HPDE6-E6E7 (cell line): ENCODE data around the gene IL15.
A peak's percentile ranks its signal among the peaks of the same experiment; 100 is the strongest.
"Not testable (repeated sequence)": the region's sequence is repeated elsewhere in the genome, so short reads cannot be mapped to it uniquely, and the experiment has no call there.

Experiments
- DNase-seq: peaks from one replicate; pipeline ENCODE4 v3.0.0; 2011; ENCODE audit warnings: missing footprints; ENCODE audit errors: extremely low spot score

Gene IL15

DNA sequence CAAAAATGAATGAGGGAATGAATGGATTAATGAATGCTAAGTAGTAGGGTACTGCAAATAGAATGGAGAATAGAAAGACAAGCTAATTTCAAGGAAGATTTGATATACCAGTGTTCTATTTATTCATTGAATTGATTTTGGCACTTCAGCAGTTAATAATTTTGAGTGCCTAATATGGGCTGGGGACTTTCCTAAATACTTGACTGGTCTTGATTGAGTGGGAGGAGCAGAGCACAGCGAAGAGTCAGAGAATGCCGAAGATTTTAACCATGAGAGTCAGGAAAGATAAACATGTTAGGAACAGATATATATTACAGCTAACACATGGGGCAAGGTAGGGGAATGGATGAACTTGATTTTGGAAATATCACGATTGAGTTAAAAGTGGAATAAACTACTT, 10.6 kb downstream of the IL15 start:
- no peak for DNase-seq

DNA sequence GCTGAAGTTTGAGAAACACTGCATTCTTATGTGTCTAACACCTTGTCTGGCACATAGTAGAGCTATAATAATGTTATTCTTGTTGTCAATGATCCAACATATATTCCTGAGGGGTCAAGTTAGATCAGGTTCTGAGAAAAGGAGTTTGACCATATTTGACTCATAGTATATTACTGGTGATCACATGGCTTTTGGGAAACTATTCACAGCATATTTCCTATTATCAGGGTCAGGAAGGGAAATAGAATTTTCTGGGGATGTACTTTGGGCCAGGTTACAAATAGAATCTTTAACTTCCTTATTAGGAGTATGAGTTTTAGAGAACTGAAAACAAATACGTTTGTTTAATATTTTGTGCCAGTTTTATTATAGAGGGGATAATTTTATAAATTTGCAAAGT, 11.6 kb downstream of the IL15 start:
- DNase-seq = no peak

DNA sequence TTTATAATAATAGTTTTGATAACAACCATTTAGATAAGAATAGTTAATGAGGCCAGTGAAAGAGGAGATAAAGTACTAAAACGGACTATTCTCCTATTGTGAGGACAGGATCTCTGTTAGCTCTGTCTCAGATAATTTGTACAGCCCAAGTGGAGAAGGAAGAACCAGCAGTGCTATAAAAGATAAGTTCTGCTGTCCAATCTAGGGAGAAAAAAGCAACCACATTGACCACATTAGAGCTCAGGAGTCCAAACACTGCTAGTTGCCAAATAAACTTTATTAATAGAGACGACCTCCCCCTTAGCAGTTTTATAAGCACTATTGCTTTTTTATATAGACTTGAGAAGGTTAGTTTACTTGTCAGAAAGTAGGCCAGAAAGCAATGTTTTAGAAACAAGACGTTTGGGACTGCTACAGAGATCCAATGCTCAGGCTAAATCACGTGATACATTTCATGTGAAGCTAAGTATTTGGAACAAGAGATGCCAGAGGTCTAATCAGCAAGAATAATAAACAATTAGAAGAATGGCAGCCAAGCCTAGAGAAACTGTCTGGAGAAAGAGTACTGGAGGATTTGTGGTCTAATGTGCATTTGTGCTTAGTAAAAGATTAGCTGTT, 15.9 kb downstream of the IL15 start:
- DNase-seq = no peak

GRCh38 chr4:141654098-141654497, 17.7 kb downstream of the IL15 start:
- DNase-seq = no peak

DNA sequence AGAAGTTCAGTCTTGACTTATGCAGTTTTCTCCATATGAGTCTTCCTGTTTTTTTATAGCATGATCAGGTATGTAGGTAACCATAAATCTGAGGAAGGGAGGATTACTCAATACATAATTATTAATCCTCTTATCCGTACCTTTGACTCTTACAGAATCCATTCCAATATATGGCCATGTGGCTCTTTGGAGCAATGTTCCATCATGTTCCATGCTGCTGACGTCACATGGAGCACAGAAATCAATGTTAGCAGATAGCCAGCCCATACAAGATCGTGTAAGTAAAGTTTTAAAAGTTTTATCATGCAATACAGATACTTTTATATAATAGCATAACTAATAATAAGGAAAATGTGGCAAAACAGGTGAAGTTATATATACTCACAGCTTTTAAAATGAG, 19.6 kb downstream of the IL15 start:
- DNase-seq = no peak

GRCh38 chr4:141657550-141658250, 21.3 kb downstream of the IL15 start:
- no peak for DNase-seq

DNA sequence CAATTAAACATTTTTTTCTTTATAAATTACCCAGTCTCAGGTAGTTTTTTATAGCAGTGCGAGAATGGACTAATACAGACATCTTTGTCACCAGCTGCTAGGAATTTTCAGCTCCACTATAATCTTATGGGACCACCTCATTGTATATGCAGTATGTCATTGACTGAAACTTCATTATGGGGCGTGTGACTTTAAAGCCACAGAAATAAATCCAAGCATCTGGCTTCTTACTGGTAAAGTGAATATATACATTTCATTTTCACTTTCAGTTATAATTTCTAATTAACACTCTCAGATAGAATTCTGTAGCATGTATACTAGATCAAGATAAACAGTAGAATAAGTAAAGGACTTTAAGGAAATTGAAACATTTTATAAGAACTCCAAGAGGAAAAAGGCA, 21.9 kb downstream of the IL15 start:
- no peak for DNase-seq

GRCh38 chr4:141659539-141659938, 23.2 kb downstream of the IL15 start:
- no peak for DNase-seq

DNA sequence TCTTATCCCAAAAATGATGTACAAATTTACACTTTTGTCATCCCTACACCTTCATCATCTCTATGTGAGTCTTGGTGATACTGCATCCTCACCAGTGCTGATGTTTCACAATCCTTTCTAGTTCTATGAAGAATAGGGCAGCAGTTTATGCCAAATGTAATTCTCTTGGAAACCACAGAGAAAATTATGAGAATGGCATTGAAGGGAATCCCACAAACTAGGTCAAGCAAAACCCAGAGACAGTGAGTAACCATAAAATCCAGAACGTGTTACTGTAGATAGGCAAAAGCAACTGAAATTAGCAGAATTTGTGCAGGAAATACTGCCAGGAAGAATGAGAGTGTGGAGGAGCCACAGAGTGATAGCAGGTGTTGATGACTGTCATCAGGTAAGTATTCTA, 24.5 kb downstream of the IL15 start:
- no peak for DNase-seq

- no peak for DNase-seq
These were observed 32.0 kb downstream of the IL15 start for GRCh38 chr4:141668200-141668910.

GRCh38 chr4:141669501-141669900, 33.1 kb downstream of the IL15 start:
- DNase-seq = no peak

DNA sequence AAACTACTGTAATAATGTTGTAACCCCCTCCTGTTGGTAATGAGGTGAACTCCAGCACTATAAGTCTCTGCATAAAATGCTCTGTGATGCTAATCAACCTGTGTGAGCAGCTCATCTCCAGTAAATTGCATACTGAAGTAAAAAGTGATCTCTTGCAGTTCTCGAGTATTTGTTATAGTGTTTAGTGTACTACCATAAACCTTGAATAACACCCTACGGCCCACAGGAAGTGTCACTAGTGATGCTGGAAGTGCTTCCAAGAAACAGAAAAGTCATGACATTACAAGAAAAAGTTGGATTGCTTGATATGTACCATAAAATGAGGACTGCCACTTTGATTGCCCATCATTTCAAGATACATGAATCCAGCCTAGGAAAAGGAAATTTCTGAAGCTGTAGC, 39.0 kb downstream of the IL15 start:
- DNase-seq = no peak

DNA sequence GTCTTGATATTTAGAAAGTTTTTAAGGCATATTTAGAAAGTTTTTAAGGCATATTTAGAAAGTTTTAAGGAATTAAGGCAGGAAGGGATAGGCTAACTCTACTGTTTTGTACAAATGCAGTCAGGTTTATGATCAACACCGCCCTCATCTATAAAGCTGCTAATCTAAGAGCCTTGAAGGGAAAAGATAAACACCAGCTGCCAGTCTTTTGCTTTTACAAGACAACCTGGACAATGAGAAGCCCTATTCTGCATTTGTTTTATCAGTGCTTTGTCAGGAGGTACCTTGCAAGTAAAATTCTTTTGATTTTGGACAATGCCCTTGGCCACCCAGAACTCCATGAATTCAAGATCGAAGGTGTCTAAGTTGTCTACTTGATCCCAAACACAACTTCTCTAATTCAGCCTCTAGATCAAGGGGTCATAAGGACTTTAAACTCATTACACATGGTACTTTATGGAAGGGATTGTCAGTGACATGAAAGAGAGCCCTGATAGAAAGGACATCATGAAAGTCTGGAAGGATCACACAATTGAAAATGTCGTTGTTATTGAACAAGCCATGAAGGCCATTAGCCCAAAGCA, 39.8 kb downstream of the IL15 start:
- no peak for DNase-seq

DNA sequence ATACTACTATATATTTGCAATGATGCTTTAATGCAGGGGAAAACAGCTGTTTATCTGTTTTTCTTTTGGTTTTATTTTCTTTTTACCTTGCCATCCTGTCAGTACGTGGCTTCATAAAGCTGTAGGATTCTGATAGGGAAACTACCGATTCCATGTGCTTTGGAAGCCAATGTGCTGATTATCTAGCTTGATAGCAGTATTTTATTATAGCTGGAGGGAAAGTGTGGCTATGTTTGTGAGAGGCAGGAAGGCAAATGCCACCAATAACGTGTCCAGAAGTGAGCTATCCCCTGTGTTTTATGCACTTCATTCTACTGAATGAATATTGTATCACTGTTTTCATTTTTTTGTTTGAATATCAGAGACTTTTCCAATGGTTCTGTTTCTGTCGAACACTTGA, 43.7 kb downstream of the IL15 start:
- DNase-seq = no peak

DNA sequence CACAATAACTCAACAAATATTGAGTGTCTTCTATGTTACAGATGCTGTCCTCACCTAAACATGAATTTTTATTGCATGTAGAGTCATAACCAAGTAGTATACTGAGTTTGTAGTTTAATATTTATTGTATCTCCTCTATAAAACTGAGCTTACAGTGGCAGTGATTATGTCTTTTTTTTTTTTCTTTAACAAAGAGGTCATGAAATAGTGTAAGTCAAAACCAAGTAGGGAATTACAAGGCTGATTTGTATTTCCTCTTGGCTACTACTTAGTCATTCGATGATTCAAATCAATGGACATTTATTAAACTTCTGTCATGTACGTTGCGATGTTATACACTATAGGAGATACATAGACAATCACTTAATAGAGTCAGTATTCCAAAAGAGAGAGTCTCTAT, 48.4 kb downstream of the IL15 start:
- peak; percentile 19 for DNase-seq

GRCh38 chr4:141686146-141686775, 49.9 kb downstream of the IL15 start:
- DNase-seq = peak; percentile 22

DNA sequence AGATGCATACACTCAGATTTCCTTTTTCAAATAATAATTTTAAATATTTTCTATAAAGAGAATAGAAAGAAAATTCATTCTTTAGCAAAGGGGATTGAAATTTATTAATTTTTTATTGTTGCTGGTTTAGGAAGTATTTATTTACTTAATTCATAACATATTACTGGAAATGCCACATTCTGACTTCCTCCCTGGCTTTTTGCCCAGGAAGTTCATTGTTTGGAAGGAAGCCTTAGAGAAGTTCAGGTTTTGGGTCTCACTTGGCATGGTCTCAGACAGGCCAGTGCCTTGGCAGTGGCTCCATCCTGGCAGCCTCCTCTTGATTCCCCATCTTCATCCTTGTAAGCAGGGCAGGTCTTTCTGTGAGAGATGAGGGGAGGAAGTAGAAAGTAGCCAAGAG, 50.5 kb downstream of the IL15 start:
- DNase-seq = no peak

DNA sequence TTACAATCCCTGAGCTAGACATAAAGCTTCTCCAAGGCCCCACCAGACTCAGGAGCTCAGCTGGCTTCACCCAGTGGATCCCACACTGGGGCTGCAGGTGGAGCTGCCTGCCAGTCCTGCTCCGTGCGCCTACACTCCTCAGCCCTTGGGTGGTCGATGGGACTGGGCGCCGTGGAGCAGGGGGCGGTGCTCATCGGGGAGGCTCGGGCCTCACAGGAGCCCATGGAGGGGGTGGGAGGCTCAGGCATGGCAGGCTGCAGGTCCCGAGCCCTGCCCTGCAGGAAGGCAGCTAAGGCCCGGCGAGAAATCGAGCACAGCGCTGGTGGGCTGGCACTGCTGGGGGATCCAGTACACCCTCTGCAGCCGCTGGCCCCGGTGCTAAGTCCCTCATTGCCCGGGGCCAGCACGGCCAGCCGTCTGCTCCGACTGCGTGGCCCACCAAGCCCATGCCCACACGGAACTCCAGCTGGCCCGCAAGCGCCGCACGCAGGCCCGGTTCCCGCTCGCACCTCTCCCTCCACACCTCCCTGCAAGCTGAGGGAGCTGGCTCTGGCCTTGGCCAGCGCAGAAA, 53.4 kb downstream of the IL15 start:
- DNase-seq = not testable (repeated sequence)

- not testable (repeated sequence) for DNase-seq
These were observed 54.9 kb downstream of the IL15 start for GRCh38 chr4:141691247-141691646.

DNA sequence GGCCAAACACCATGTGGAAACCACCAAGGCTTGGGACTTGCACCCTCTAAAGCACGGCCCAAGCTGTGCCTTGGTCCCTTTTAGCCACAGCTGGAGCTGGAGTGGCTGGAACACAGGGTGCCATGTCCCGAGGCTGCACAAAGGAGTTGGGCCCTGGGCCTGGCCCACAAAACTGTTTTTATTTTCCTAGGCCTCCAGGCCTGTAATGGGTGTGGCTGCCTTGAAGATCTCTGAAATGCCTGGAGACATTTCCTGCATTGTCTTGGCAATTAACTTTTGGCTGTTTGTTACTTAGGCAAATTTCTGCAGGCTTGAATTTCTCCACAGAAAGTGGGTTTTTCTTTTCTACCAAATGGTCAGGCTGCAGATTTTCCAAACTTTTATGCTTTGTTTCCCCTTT, 55.7 kb downstream of the IL15 start:
- DNase-seq = no peak

DNA sequence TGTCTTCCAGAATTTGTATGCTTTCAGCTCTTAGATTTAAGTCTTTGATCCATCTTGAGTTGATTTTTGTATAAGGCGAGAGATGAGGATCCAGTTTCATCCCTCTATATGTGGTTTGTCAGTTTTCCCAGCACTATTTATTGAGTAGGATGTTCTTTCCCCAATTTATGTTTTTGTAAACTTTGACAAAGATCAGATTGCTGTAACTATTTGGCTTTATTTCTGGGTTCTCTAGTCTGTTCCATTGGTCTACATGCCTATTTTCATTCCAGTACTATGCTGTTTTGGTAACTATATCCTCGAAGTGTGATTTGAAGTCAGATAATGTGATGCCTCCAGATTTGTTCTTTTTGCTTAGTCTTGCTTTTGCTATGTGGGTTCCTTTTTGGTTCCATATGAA, 60.7 kb downstream of the IL15 start:
- no peak for DNase-seq
